ENCODE data around the gene LRP1B. TPM values are rescaled to one million over a fixed set of nuclear protein-coding genes. Genes with fewer than 3 reads are reported as not detected.
A peak's percentile ranks its signal among the peaks of the same experiment; 100 is the strongest.

Gene LRP1B
- total and polyA plus RNA-seq, 2 of the 8 experiments (the other 6 are each of a cell fraction or from before 2014, with no cell fraction given) = 0.03 TPM; not detected in 1

GRCh38 chr2:140841141-140841540, 1289.7 kb downstream of the LRP1B start:
- Histone ChIP-seq H2BK15ac (ENCODE audit: low read length) (no peak overlapping the region), H4K8ac (ENCODE audit: extremely low read depth, insufficient read depth, low read length) (no peak overlapping the region), H2AK5ac (ENCODE audit: low read depth, low read length) (no peak overlapping the region), H2AFZ (ENCODE audit: low read length) (0 out of 2 replicates have a peak overlapping the region, but pooled peaks have one; percentile 25), H3K14ac (ENCODE audit: insufficient read length) (no peak overlapping the region), H4K5ac (ENCODE audit: insufficient read length, low read depth, low read length) (no peak overlapping the region), H3K56ac (replicated peaks; ENCODE audit: insufficient read length, low read depth, low read length) (no peak overlapping the region), H3K36me3 (ENCODE audit: control insufficient read depth in 2 of 4, insufficient read depth in 4 of 4, low read length in 3 of 4) (no peaks in the 10 kb centered on the region), H3K27me3 (replicated peaks in 1 of 4; ENCODE audit: control insufficient read depth in 3 of 4, extremely low read depth in 1 of 4, insufficient read depth in 3 of 4, low read length in 3 of 4) (no peaks in the 10 kb centered on the region), H4K20me1 (replicated peaks in 1 of 2; ENCODE audit: control insufficient read depth in 1 of 2, insufficient read depth in 2 of 2, low read length in 2 of 2) (no peaks in the 10 kb centered on the region), H3K18ac (ENCODE audit: extremely low read depth, low read length) (no peak overlapping the region), H2BK20ac (ENCODE audit: low read length) (no peak overlapping the region), H3K27ac (ENCODE audit: low read depth, low read length) (no peak overlapping the region), H4K91ac (replicated peaks; ENCODE audit: insufficient read length, low read length) (no peak overlapping the region), H3K4me1 (replicated peaks in 1 of 4; ENCODE audit: control insufficient read depth in 3 of 4, insufficient read depth in 4 of 4, low read length in 3 of 4) (no peaks in the 10 kb centered on the region), H3K23me2 (ENCODE audit: low read depth, low read length) (no peaks in the 10 kb centered on the region), H3K4me3 (ENCODE audit: extremely low read depth in 1 of 4, insufficient read depth in 2 of 4, low read depth in 3 of 4, low read length in 4 of 4) (no peak overlapping the region), H2BK5ac (ENCODE audit: low read depth, low read length) (no peak overlapping the region), H3K23ac (ENCODE audit: insufficient read length) (no peak overlapping the region), H3K4ac (replicated peaks; ENCODE audit: insufficient read length, low read depth, low read length) (no peak overlapping the region), H3K9me3 (ENCODE audit: insufficient read depth in 2 of 2, low read depth in 1 of 2, low read length in 1 of 2) (no peaks in the 10 kb centered on the region), H3K79me2 (ENCODE audit: control insufficient read depth in 1 of 2, insufficient read depth in 2 of 2, low read length in 2 of 2) (no peaks in the 10 kb centered on the region), H3K4me2 (ENCODE audit: insufficient read depth in 1 of 2, low read depth in 2 of 2, low read length in 2 of 2) (no peak overlapping the region), H3K79me1 (ENCODE audit: low read depth, low read length) (no peaks in the 10 kb centered on the region), H2BK12ac (ENCODE audit: low read depth, low read length) (no peak overlapping the region), H2BK120ac (replicated peaks; ENCODE audit: low read depth, low read length) (no peak overlapping the region), H3K9ac (replicated peaks in 1 of 4; ENCODE audit: extremely low read depth in 1 of 4, low read depth in 3 of 4, low read length in 3 of 4) (no peak overlapping the region)
- WGBS, 2 experiments (ENCODE audit: extremely low coverage in 1 of 2, insufficient coverage in 1 of 2, insufficient read length in 1 of 2, insufficient replicate concordance in 2 of 2, low coverage in 1 of 2, low lambda C conversion rate in 2 of 2, missing lambda C conversion rate in 1 of 2) = 58% methylated on average over 3 of the region's 3 CpGs; no CpG with 5 or more reads in 1 of the 2 experiments
- FAIRE-seq (no peak), DNase-seq (ENCODE audit: low read depth in 1 of 2, low spot score in 2 of 2) (no peak)
- TF ChIP-seq CHD2 (IDR thresholded peaks at IDR 0.05; ENCODE audit: low read length) (no peak), RNF2 (IDR thresholded peaks at IDR 0.05; ENCODE audit: borderline replicate concordance, low read depth, low read length, missing control alignments, poor library complexity, severe bottlenecking) (no peak)
- CTCF ChIA-PET (ENCODE audit: partially characterized antibody) = interaction anchor here (1.5 kb wide), 1 partner anchor 23 kb away, joined by 3 read pairs; no protein-coding TSS in a partner anchor
- POLR2A ChIA-PET (ENCODE audit: partially characterized antibody) = no interaction called here

Data from H1 (cell line).